Ovary (tissue), 9 donors: ENCODE results near the gene SGK1. TPM values are rescaled to one million over a fixed set of nuclear protein-coding genes. Genes with fewer than 3 reads are reported as not detected.
"Not testable (repeated sequence)": the region's sequence is repeated elsewhere in the genome, so short reads cannot be mapped to it uniquely, and the experiment has no call there.

Experiments
- DNase-seq, 5 donors: peaks; one replicate each; pipeline ENCODE4 v3.0.0-alpha.2; 2019 to 2020
- H3K27ac ChIP-seq, 2 donors: fragments of 200-600 bp; one replicate each; pipeline versions ENCODE4 v1.5.1 to v1.8.0; 2019 to 2022
- H3K27me3 ChIP-seq: fragments of 200-600 bp; one replicate; pipeline ENCODE4 v1.8.0; 2022
- H3K36me3 ChIP-seq: fragments of 200-600 bp; sonication (generic); one replicate; pipeline ENCODE4 v1.5.1; 2019
- H3K4me1 ChIP-seq: one replicate; pipeline ENCODE4 v1.8.1; 2013; ENCODE audit warnings: mild to moderate bottlenecking, moderate library complexity; ENCODE audit not compliant: insufficient read depth
- H3K4me3 ChIP-seq: fragments of 200-600 bp; sonication (generic); one replicate; pipeline ENCODE4 v1.5.1; 2017
- H3K9me3 ChIP-seq, 2 donors: fragments of 200-600 bp in 1 of 2; sonication (generic) in 1 of 2; one replicate each; pipeline versions ENCODE4 v1.5.1 to v1.8.1; 2013 to 2019; ENCODE audit warnings: mild to moderate bottlenecking in 1 of 2, moderate library complexity in 1 of 2
- CTCF ChIP-seq, 3 donors: fragments of 450-650 bp in 2 of 3; fragments of 200-600 bp in 1 of 3; IDR thresholded peaks; one replicate each; pipeline versions ENCODE4 v1.5.1 to v1.8.0; 2016 to 2022; ENCODE audit warnings: antibody characterized with exemption in 3 of 3, mild to moderate bottlenecking in 1 of 3
- EP300 ChIP-seq: sonication (generic); formaldehyde crosslinking; IDR thresholded peaks from one replicate; pipeline ENCODE4 v1.6.1; 2017; ENCODE audit warnings: antibody characterized with exemption
- POLR2A ChIP-seq: fragments of 450-650 bp; IDR thresholded peaks from one replicate; pipeline ENCODE4 v1.6.1; 2017; ENCODE audit warnings: antibody characterized with exemption, mild to moderate bottlenecking, moderate library complexity
- WGBS, 3 donors: extraction: QIAGEN DNeasy Blood & Tissue Kit in 1 of 3; methylation state at CpG; one replicate each; pipeline versions ENCODE4 v1.1.5 to v1.1.7; 2013 to 2017; 5-methylcytosine and 5-hydroxymethylcytosine counted together
- intact Hi-C, 4 donors: fragments of 100-400 bp; cut with DNase I; formaldehyde crosslinking; loops; one replicate each; pipeline versions ENCODE4 v1.11.0 to v1.15.1; 2022 to 2023
- polyA plus RNA-seq, 2 donors: library from polyadenylated mRNA; stranded (reverse); fragments of 200-250 nt in 1 of 2; fragments of 350-450 nt in 1 of 2; fragmentation: Illumina TruSeq in 1 of 2; extraction: RNeasy Lipid Tissue Mini Kit (QIAGEN cat#74804) in 1 of 2; gene quantifications; one replicate each; pipeline ENCODE4 v1.2.3, GENCODE V29; 2013 to 2014
- total RNA-seq, 7 donors: library from RNA; depleted of rRNA in 2 of 7; stranded (reverse); fragments of >200 nt in 2 of 7; fragmentation: NEBNext Ultra II Directional in 3 of 7; extraction: Animal tissue kit (Norgen Biotek cat#: 25700) in 3 of 7; gene quantifications; one replicate each; pipeline versions ENCODE4 v1.1.0 to v1.2.4, GENCODE V29; 2016 to 2023
- donor health status: DM: no; HTN: no; CAD: no; lungs with moderate emphysema.
- donor health status: DM: no; HTN: no; CAD: no.
- donor health status: Bipolar disorder and iron deficiency.
- donor health status: DM: yes; HTN: yes; CAD: no.
- donor health status: DM: no; HTN: no; CAD: no.
- donor health status: DM: yes; HTN: yes; CAD: no.

Gene SGK1
- total and polyA plus RNA-seq, 9 donors: 124 to 610 (median 174) TPM

- DNase-seq: no peak
- WGBS, 3 donors: 72 to 85% (median 73%) methylated on average over 5 of the region's 5 CpGs
- H3K27me3 ChIP-seq: no peaks in the 10 kb centered on the region
- H3K4me3 ChIP-seq: no peak overlapping the region
- H3K4me1 ChIP-seq: peaks cover 7% of the 10 kb centered on the region
- H3K9me3 ChIP-seq: no peaks in the 10 kb centered on the region
- H3K36me3 ChIP-seq: no peaks in the 10 kb centered on the region
- H3K27ac ChIP-seq: no peak overlapping the region
- intact Hi-C loops: no loop called here
- TF ChIP-seq CTCF (IDR thresholded peaks at IDR 0.05): no peak
- TF ChIP-seq EP300: no peak
- no peak for TF ChIP-seq POLR2A
These were observed 117.9 kb downstream of the SGK1 start for GRCh38 chr6:134199848-134200606.

- 48 to 68% (median 62%) methylated on average over 3 of the region's 3 CpGs for WGBS, 3 donors
- no peak for DNase-seq
- Histone ChIP-seq H3K4me3 (no peak overlapping the region), H3K9me3 (no peaks in the 10 kb centered on the region), H3K27me3 (no peaks in the 10 kb centered on the region), H3K36me3 (no peaks in the 10 kb centered on the region), H3K4me1 (peaks cover 14% of the 10 kb centered on the region), H3K27ac (peak overlapping the region in 1 of 2 donors; percentile 6)
- intact Hi-C loops: no loop called here
- TF ChIP-seq CTCF (IDR thresholded peaks at IDR 0.05) (no peak), POLR2A (no peak)
These were observed 119.8 kb downstream of the SGK1 start for GRCh38 chr6:134198093-134198492.

- Histone ChIP-seq H3K27ac (peak overlapping the region in 1 of 2 donors; percentile 6), H3K4me1 (peaks cover 14% of the 10 kb centered on the region)
- H3K4me3 ChIP-seq, intact Hi-C loops, H3K27me3 ChIP-seq, H3K36me3 ChIP-seq, H3K9me3 ChIP-seq, DNase-seq: not testable (repeated sequence)
- 95 to 97% (median 97%) methylated on average over 6 of the region's 6 CpGs for WGBS, 3 donors
These were observed 120.2 kb downstream of the SGK1 start for GRCh38 chr6:134197685-134198084.

- intact Hi-C loops: no loop called here
- Histone ChIP-seq H3K27ac (peak overlapping the region in 1 of 2 donors; percentile 85), H3K4me1 (peaks cover 16% of the 10 kb centered on the region), H3K27me3 (no peaks in the 10 kb centered on the region), H3K4me3 (no peak overlapping the region), H3K36me3 (no peaks in the 10 kb centered on the region), H3K9me3 (no peaks in the 10 kb centered on the region)
- no peak for DNase-seq
- no peak for TF ChIP-seq POLR2A
- no peak for TF ChIP-seq EP300
- TF ChIP-seq CTCF (IDR thresholded peaks at IDR 0.05): no peak
- WGBS, 3 donors: 82 to 93% (median 87%) methylated on average over 11 of the region's 11 CpGs
These were observed 121.2 kb downstream of the SGK1 start for GRCh38 chr6:134196568-134197193.

- no peaks in the 10 kb centered on the region for H3K9me3 ChIP-seq
- H3K36me3 ChIP-seq: no peaks in the 10 kb centered on the region
- H3K4me1 ChIP-seq: peaks cover 16% of the 10 kb centered on the region
- no peak for DNase-seq
- H3K27ac ChIP-seq: peak overlapping the region in 1 of 2 donors; percentile 85
- no peaks in the 10 kb centered on the region for H3K27me3 ChIP-seq
- no peak for TF ChIP-seq EP300
- no peak for TF ChIP-seq POLR2A
- no peak for TF ChIP-seq CTCF (IDR thresholded peaks at IDR 0.05)
- intact Hi-C loops: no loop called here
- no peak overlapping the region for H3K4me3 ChIP-seq
- WGBS, 3 donors: 52 to 66% (median 65%) methylated on average over 3 of the region's 3 CpGs
These were observed 121.9 kb downstream of the SGK1 start for GRCh38 chr6:134195985-134196384.
